ENCODE data around the gene BNIP5. TPM values are rescaled to one million over a fixed set of nuclear protein-coding genes. Genes with fewer than 3 reads are reported as not detected.

Gene BNIP5
- total and polyA plus RNA-seq, 3 experiments from 2014 or later, result not detected

DNA sequence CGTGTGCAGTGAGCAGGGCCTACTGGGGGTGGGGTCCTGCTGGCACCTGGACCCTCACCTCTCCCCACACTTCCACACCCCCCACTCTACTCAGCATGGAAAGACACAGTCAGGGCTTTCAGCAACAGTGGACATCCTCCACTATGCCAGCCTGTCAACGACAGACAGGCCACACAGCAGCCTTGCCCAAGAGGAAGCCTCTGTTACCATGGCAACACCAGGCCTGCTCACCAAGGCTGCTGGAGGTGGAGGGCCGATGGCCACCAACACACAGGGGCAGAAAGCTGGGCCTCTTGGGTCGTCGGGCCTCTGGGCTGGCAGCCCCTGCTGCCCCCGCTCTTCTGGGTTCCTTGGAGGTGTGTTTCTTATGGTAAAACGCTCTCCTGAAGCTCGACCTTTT, 13.6 kb downstream of the BNIP5 start:
- Histone ChIP-seq H3K4me1 (ENCODE audit: insufficient read depth, low read length) (no peaks in the 10 kb centered on the region), H3K36me3 (ENCODE audit: insufficient read depth, low read length) (no peaks in the 10 kb centered on the region), H3K27ac (ENCODE audit: low read depth, low read length) (no peak overlapping the region), H3K9me3 (ENCODE audit: low read length) (no peaks in the 10 kb centered on the region), H3K27me3 (ENCODE audit: insufficient read depth, low read length, poor library complexity, severe bottlenecking) (no peaks in the 10 kb centered on the region), H3K4me3 (ENCODE audit: low read length) (no peak overlapping the region)
- peaks cover 0 to 3% of the 10 kb centered on the region in 2 donors for H3K27me3 Mint-ChIP-seq
- no peaks in the 10 kb centered on the region for H3K36me3 Mint-ChIP-seq
- no peaks in the 10 kb centered on the region for H3K9me3 Mint-ChIP-seq
- no peak for DNase-seq
- CTCF ChIA-PET, result no interaction called here
- H3K4me1 Mint-ChIP-seq, result no peaks in the 10 kb centered on the region
- no peak overlapping the region for H3K27ac Mint-ChIP-seq
- POLR2A ChIA-PET, result no interaction called here
- H3K4me3 Mint-ChIP-seq, result no peak overlapping the region

DNA sequence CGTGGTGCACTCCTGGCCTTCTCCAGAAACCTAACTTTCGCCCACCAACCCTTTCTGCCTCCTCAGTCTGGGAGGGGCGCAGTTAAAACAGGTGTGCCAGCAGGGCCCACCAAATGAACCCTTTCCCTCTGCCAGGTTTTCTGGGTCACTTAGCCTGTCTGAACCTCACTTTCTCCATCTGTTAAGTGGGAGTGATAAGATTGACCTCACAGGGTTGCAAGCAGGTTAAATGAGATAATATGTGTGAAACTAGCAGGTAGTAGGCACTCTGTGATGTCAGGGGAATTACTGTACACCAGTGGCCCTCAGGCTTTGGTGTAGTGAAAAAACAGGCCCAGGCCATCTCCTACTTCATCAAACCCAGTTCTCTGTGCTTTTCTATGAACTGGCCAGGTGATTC, 14.1 kb downstream of the BNIP5 start:
- no peak overlapping the region for H3K27ac ChIP-seq (ENCODE audit: low read depth, low read length)
- H3K4me1 ChIP-seq (ENCODE audit: insufficient read depth, low read length), result no peaks in the 10 kb centered on the region
- Mint-ChIP-seq H3K9me3 (no peaks in the 10 kb centered on the region), H3K4me3 (no peak overlapping the region), H3K27me3 (peaks cover 3% of the 10 kb centered on the region in 2 donors), H3K27ac (no peak overlapping the region), H3K4me1 (no peaks in the 10 kb centered on the region), H3K36me3 (no peaks in the 10 kb centered on the region)
- no peaks in the 10 kb centered on the region for H3K27me3 ChIP-seq (ENCODE audit: insufficient read depth, low read length, poor library complexity, severe bottlenecking)
- ChIA-PET CTCF (no interaction called here), POLR2A (no interaction called here)
- no peaks in the 10 kb centered on the region for H3K36me3 ChIP-seq (ENCODE audit: insufficient read depth, low read length)
- no peak for DNase-seq
- no peak overlapping the region for H3K4me3 ChIP-seq (ENCODE audit: low read length)
- no peaks in the 10 kb centered on the region for H3K9me3 ChIP-seq (ENCODE audit: low read length)

DNA sequence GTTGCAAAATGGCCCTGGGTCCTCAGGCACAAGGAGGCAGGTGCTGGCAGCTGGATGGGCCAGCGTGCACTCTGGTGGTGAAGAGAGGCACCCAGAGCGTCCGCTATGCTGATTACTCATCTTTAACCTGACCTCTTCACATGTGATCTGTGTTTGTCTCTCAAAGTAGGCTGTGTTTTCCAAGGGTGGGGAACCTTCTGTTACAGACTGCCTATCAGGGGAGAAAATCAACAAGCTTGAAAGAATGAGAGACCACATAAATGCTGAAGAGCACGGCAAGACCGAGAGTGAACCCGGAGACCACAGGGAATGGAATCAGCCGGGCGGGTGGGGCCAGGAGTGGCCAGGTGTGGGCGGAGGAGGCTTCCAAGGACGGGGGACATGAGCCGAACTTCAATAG, 16.2 kb downstream of the BNIP5 start:
- peaks cover 3% of the 10 kb centered on the region in 2 donors for H3K27me3 Mint-ChIP-seq
- CTCF ChIA-PET, result no interaction called here
- H3K4me3 Mint-ChIP-seq, result no peak overlapping the region

DNA sequence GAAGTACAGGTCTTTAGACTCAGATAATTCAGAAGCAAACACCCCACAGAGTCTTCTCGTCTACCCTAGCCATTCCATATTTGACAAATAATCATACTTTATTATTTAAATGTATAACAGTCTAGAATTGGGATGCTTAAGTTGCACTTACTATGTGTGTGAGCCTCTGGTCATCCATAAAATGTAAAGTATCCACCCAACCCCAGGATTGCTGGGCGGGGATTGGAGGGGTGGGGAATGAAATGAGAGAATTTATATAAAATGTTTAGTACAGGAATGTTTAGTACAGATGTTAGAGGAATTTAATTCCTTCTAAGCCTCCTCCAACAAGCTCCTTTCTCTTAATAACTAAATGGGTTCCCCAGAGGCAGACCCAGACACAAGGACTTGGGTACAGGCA, 16.9 kb downstream of the BNIP5 start:
- H3K9me3 Mint-ChIP-seq, result no peaks in the 10 kb centered on the region
- peaks cover 3% of the 10 kb centered on the region in 2 donors for H3K27me3 Mint-ChIP-seq
- POLR2A ChIA-PET, result no interaction called here

More for the DNA sequence above, 16.2 kb downstream of the BNIP5 start:
- H3K9me3 ChIP-seq (ENCODE audit: low read length), result no peaks in the 10 kb centered on the region
- no peaks in the 10 kb centered on the region for H3K9me3 Mint-ChIP-seq
- POLR2A ChIA-PET, result no interaction called here
- no peak for DNase-seq
- no peak overlapping the region for H3K4me3 ChIP-seq (ENCODE audit: low read length)
- H3K27me3 ChIP-seq (ENCODE audit: insufficient read depth, low read length, poor library complexity, severe bottlenecking), result no peaks in the 10 kb centered on the region
- no peak overlapping the region for H3K27ac ChIP-seq (ENCODE audit: low read depth, low read length)
- H3K36me3 ChIP-seq (ENCODE audit: insufficient read depth, low read length), result no peaks in the 10 kb centered on the region
- no peak overlapping the region for H3K27ac Mint-ChIP-seq
- H3K4me1 ChIP-seq (ENCODE audit: insufficient read depth, low read length), result no peaks in the 10 kb centered on the region
- H3K4me1 Mint-ChIP-seq, result no peaks in the 10 kb centered on the region
- H3K36me3 Mint-ChIP-seq, result no peaks in the 10 kb centered on the region

DNA sequence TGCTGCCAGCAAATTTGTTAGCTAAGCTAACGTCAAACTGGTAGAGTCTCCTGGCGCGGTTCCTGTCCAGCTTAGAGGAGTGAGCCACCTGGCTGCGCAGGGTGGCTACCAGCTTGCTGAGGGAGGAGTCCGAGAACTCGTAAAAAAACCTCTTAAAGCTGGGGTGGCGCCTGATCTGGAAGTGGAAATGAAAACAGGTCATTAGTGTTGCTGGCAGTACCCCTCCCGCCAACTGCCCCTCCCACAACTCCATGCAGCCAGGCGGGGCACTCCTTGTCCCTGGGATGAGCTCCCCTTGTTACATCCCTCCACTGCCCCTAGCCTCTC, 17.3 kb downstream of the BNIP5 start:
- Histone ChIP-seq H3K4me1 (ENCODE audit: insufficient read depth, low read length) (no peaks in the 10 kb centered on the region), H3K27ac (ENCODE audit: low read depth, low read length) (no peak overlapping the region), H3K27me3 (ENCODE audit: insufficient read depth, low read length, poor library complexity, severe bottlenecking) (no peaks in the 10 kb centered on the region), H3K4me3 (ENCODE audit: low read length) (no peak overlapping the region), H3K36me3 (ENCODE audit: insufficient read depth, low read length) (no peaks in the 10 kb centered on the region), H3K9me3 (ENCODE audit: low read length) (no peaks in the 10 kb centered on the region)
- ChIA-PET POLR2A (no interaction called here), CTCF (interaction anchor here (0.9 to 1.3 kb wide), 2 partner anchors 17 kb away, joined by 3 read pairs; no protein-coding TSS in a partner anchor)
- DNase-seq, result no peak
- Mint-ChIP-seq H3K27me3 (peaks cover 3% of the 10 kb centered on the region in 2 donors), H3K4me3 (no peak overlapping the region), H3K36me3 (no peaks in the 10 kb centered on the region), H3K9me3 (no peaks in the 10 kb centered on the region), H3K4me1 (no peaks in the 10 kb centered on the region), H3K27ac (peak overlapping the region in 1 of 8 donors; percentile 82)

More for the DNA sequence above, 16.9 kb downstream of the BNIP5 start:
- H3K4me1 ChIP-seq (ENCODE audit: insufficient read depth, low read length), result no peaks in the 10 kb centered on the region
- Mint-ChIP-seq H3K27ac (no peak overlapping the region), H3K4me3 (no peak overlapping the region), H3K36me3 (no peaks in the 10 kb centered on the region), H3K4me1 (no peaks in the 10 kb centered on the region)
- no peak overlapping the region for H3K4me3 ChIP-seq (ENCODE audit: low read length)
- H3K9me3 ChIP-seq (ENCODE audit: low read length), result no peaks in the 10 kb centered on the region
- H3K27me3 ChIP-seq (ENCODE audit: insufficient read depth, low read length, poor library complexity, severe bottlenecking), result no peaks in the 10 kb centered on the region
- H3K36me3 ChIP-seq (ENCODE audit: insufficient read depth, low read length), result no peaks in the 10 kb centered on the region
- no peak for DNase-seq
- CTCF ChIA-PET, result interaction anchor here (0.9 to 1.3 kb wide), 2 partner anchors 17 to 18 kb away, joined by 3 read pairs; no protein-coding TSS in a partner anchor
- H3K27ac ChIP-seq (ENCODE audit: low read depth, low read length), result no peak overlapping the region

DNA sequence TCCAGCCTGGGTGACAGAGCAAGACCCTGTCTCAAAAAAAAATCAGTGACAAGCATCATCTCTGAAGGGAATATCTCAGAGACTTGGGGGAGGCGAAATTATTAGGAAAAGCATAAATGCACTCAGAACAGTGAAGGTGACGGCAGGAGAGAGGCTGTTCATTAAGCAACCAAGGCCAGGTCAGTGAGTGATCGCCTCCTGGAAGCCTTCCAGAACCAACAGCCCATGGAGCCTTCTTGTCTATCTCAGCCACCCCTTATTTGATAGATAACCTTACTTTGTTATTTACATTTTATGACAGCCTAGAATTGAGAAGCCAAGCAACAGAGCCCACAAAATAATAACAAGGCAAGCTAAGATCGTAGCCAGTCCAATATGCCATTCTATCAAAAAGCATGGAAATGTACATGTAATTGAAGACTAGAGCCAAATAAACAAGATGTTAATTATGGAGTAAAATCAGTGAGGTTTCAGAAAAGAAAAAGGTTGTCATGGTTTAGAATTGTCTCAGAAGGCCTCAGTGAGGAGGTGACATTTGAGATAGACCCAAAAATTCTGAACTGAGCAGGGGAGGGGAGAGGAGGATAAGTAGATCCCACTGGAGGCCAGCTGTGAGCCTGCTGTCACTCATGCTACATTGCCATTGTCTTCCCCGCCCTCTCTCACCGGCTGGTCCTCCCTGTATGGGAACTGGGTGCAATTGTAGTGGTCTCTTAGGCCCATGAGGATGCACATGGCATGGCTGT, 17.8 kb downstream of the BNIP5 start:
- H3K9me3 ChIP-seq (ENCODE audit: low read length), result no peaks in the 10 kb centered on the region
- Mint-ChIP-seq H3K27ac (no peak overlapping the region), H3K36me3 (no peaks in the 10 kb centered on the region), H3K27me3 (peaks cover 3% of the 10 kb centered on the region in 2 donors), H3K9me3 (no peaks in the 10 kb centered on the region), H3K4me1 (peaks cover 0 to 4% (median 2%) of the 10 kb centered on the region in 3 donors), H3K4me3 (no peak overlapping the region)
- no peak for DNase-seq
- H3K36me3 ChIP-seq (ENCODE audit: insufficient read depth, low read length), result no peaks in the 10 kb centered on the region
- ChIA-PET POLR2A (interaction anchor here (0.6 kb wide), 1 partner anchor 340 kb away, joined by 3 read pairs; no protein-coding TSS in a partner anchor), CTCF (interaction anchor here (0.9 to 2.1 kb wide), 3 partner anchors 16 to 23 kb away, joined by 3 to 6 read pairs (median 3); no protein-coding TSS in a partner anchor)
- no peak overlapping the region for H3K27ac ChIP-seq (ENCODE audit: low read depth, low read length)
- no peaks in the 10 kb centered on the region for H3K27me3 ChIP-seq (ENCODE audit: insufficient read depth, low read length, poor library complexity, severe bottlenecking)
- no peak overlapping the region for H3K4me3 ChIP-seq (ENCODE audit: low read length)
- H3K4me1 ChIP-seq (ENCODE audit: insufficient read depth, low read length), result no peaks in the 10 kb centered on the region

DNA sequence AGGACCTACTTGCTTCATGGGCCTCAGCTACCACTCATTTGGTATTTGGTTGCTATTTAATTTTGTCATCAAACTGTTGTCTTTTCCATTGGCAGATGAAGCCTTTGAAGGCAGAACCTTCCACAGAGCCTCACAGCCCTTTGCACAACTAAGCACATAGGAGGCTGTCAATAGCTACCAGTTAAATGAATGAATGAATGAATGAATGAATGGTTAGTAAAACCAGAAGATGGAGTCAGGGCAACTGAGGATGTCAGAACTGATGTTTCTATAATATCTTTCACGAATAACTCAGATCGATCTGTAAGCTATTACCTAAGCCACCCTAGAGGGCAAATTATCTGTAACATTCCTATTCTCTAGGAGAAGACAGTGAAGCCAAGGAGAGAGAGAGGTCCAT, 19.1 kb downstream of the BNIP5 start:
- no peaks in the 10 kb centered on the region for H3K27me3 ChIP-seq (ENCODE audit: insufficient read depth, low read length, poor library complexity, severe bottlenecking)
- H3K9me3 ChIP-seq (ENCODE audit: low read length), result no peaks in the 10 kb centered on the region
- Mint-ChIP-seq H3K9me3 (no peaks in the 10 kb centered on the region), H3K4me1 (peaks cover 0 to 4% (median 2%) of the 10 kb centered on the region in 3 donors), H3K27me3 (peaks cover 3 to 4% of the 10 kb centered on the region in 2 donors), H3K27ac (no peak overlapping the region), H3K36me3 (no peaks in the 10 kb centered on the region), H3K4me3 (no peak overlapping the region)
- CTCF ChIA-PET, result interaction anchor here (2.1 kb wide), 1 partner anchor 24 kb away, joined by 6 read pairs; no protein-coding TSS in a partner anchor
- no peaks in the 10 kb centered on the region for H3K4me1 ChIP-seq (ENCODE audit: insufficient read depth, low read length)
- H3K4me3 ChIP-seq (ENCODE audit: low read length), result no peak overlapping the region
- DNase-seq, result no peak
- no peaks in the 10 kb centered on the region for H3K36me3 ChIP-seq (ENCODE audit: insufficient read depth, low read length)
- no peak overlapping the region for H3K27ac ChIP-seq (ENCODE audit: low read depth, low read length)
- POLR2A ChIA-PET, result no interaction called here

DNA sequence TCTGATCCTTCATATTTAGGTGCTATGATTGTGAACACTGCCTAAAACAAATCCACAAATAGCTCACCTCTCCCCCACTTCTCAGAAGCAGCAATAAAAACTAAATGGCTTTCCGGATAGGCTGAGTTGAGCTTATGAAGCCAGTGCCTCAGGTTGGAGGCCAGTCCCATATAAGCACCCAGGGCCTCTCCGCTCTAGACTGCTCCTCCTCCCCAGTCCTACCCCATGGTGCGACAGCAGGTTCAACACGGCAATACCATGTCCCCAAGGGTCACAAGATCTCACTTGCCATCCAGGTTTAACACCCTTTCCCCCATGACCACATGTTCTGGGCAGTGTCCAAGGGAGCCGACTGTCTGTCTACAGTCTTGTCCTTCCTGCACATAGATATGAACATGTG, 20.8 kb downstream of the BNIP5 start:
- H3K9me3 Mint-ChIP-seq, result no peaks in the 10 kb centered on the region
- ChIA-PET CTCF (no interaction called here), POLR2A (no interaction called here)
- H3K4me3 Mint-ChIP-seq, result no peak overlapping the region
- H3K27ac ChIP-seq (ENCODE audit: low read depth, low read length), result no peak overlapping the region
- no peak overlapping the region for H3K27ac Mint-ChIP-seq
- no peaks in the 10 kb centered on the region for H3K4me1 ChIP-seq (ENCODE audit: insufficient read depth, low read length)
- H3K4me1 Mint-ChIP-seq, result peaks cover 0 to 4% (median 2%) of the 10 kb centered on the region in 3 donors
- H3K27me3 ChIP-seq (ENCODE audit: insufficient read depth, low read length, poor library complexity, severe bottlenecking), result no peaks in the 10 kb centered on the region
- peaks cover 4 to 7% of the 10 kb centered on the region in 2 donors for H3K27me3 Mint-ChIP-seq
- no peaks in the 10 kb centered on the region for H3K36me3 ChIP-seq (ENCODE audit: insufficient read depth, low read length)
- no peaks in the 10 kb centered on the region for H3K9me3 ChIP-seq (ENCODE audit: low read length)
- no peaks in the 10 kb centered on the region for H3K36me3 Mint-ChIP-seq
- no peak for DNase-seq
- no peak overlapping the region for H3K4me3 ChIP-seq (ENCODE audit: low read length)

Data from CD8-positive, alpha-beta memory T cell (primary cell).